SK-N-MC (cell line): ENCODE results near the gene ITPKA.

Experiments
- EZH2 ChIP-seq: fragments of 200-600 bp; sonication (generic); IDR thresholded peaks from one replicate; pipeline ENCODE4 v1.6.1; 2017; ENCODE audit warnings: antibody characterized with exemption
- FOXP2 ChIP-seq: optimal IDR thresholded peaks from 2 replicates; pipeline ENCODE3; 2011; ENCODE audit warnings: mild to moderate bottlenecking, moderate library complexity; ENCODE audit not compliant: insufficient read depth; ENCODE audit errors: extremely low read length, control extremely low read depth
- POLR2AphosphoS5 ChIP-seq: IDR thresholded peaks from 2 replicates; pipeline ENCODE4 v1.6.1; 2012; ENCODE audit warnings: mild to moderate bottlenecking, low read depth, low read length, borderline replicate concordance

DNA sequence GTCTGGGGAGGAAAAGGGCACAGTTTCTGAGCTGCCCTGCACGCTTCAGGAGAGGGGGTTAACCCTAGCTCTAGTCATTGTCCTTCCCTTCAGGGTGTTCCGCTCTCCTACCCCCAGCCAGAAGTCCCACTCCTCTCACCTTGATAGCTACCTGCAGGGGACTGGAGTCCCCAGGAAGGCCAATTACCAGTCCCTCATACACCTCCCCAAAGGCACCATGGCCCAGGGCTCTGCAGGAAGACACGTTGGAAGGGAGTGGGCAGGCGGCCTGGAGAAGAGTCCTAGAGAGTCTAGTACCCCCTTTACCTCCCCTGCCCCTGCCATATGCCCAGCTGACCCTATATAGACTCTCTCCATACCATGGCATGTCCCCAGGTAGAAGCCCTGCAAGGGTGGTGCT is 12.1 kb downstream of the ITPKA start:
- no peak for TF ChIP-seq POLR2AphosphoS5
- no peak for TF ChIP-seq EZH2
- TF ChIP-seq FOXP2, result no peak
